OCI-LY3 (cell line): ENCODE data around the gene ERAP2.

Source experiments
- CTCF ChIP-seq: fragments of 200-600, 300-600 bp; sonication (generic); IDR thresholded peaks from 2 replicates; pipeline ENCODE4 v1.5.1; 2014; ENCODE audit warnings: antibody characterized with exemption, low read length, low read depth
- EZH2phosphoT487 ChIP-seq: fragments of 200-600 bp; shearing (Covaris generic); IDR thresholded peaks from 2 replicates; pipeline ENCODE4 v1.6.1; 2018; ENCODE audit warnings: antibody characterized with exemption, mixed run types, low read depth

- no peak for TF ChIP-seq CTCF
- no peak for TF ChIP-seq EZH2phosphoT487
These were observed 4.6 kb upstream of the ERAP2 start for GRCh38 chr5:96871686-96872085.
